Measurements from ENCODE around the gene PLEKHH1. TPM values are rescaled to one million over a fixed set of nuclear protein-coding genes. Genes with fewer than 3 reads are reported as not detected.

PLEKHH1 gene
- total and polyA plus RNA-seq, 2 of the 8 experiments (the other 6 are each of a cell fraction or from before 2014, with no cell fraction given) = 28.3 to 33.3 TPM

DNA sequence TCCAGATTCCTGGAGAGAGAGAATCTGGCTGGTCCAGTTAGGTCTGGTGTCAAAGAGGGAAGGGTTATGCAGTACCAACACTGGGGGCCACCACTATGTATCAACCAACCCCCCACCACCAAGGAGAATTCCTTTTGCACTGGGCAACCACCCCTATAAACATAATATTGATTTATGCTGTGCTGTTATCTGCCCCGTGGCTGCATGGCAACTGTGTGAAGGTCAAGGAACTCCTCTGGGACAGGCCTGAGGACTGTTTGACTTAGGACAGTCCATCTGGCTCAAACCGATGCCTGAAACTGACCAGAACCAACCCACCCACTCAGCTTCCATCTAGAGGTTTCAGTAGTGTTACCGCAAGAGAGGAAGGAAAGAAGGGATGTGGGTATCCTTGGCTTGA is 20.5 kb downstream of the PLEKHH1 start (continued):
- TF ChIP-seq, protein P1, sequence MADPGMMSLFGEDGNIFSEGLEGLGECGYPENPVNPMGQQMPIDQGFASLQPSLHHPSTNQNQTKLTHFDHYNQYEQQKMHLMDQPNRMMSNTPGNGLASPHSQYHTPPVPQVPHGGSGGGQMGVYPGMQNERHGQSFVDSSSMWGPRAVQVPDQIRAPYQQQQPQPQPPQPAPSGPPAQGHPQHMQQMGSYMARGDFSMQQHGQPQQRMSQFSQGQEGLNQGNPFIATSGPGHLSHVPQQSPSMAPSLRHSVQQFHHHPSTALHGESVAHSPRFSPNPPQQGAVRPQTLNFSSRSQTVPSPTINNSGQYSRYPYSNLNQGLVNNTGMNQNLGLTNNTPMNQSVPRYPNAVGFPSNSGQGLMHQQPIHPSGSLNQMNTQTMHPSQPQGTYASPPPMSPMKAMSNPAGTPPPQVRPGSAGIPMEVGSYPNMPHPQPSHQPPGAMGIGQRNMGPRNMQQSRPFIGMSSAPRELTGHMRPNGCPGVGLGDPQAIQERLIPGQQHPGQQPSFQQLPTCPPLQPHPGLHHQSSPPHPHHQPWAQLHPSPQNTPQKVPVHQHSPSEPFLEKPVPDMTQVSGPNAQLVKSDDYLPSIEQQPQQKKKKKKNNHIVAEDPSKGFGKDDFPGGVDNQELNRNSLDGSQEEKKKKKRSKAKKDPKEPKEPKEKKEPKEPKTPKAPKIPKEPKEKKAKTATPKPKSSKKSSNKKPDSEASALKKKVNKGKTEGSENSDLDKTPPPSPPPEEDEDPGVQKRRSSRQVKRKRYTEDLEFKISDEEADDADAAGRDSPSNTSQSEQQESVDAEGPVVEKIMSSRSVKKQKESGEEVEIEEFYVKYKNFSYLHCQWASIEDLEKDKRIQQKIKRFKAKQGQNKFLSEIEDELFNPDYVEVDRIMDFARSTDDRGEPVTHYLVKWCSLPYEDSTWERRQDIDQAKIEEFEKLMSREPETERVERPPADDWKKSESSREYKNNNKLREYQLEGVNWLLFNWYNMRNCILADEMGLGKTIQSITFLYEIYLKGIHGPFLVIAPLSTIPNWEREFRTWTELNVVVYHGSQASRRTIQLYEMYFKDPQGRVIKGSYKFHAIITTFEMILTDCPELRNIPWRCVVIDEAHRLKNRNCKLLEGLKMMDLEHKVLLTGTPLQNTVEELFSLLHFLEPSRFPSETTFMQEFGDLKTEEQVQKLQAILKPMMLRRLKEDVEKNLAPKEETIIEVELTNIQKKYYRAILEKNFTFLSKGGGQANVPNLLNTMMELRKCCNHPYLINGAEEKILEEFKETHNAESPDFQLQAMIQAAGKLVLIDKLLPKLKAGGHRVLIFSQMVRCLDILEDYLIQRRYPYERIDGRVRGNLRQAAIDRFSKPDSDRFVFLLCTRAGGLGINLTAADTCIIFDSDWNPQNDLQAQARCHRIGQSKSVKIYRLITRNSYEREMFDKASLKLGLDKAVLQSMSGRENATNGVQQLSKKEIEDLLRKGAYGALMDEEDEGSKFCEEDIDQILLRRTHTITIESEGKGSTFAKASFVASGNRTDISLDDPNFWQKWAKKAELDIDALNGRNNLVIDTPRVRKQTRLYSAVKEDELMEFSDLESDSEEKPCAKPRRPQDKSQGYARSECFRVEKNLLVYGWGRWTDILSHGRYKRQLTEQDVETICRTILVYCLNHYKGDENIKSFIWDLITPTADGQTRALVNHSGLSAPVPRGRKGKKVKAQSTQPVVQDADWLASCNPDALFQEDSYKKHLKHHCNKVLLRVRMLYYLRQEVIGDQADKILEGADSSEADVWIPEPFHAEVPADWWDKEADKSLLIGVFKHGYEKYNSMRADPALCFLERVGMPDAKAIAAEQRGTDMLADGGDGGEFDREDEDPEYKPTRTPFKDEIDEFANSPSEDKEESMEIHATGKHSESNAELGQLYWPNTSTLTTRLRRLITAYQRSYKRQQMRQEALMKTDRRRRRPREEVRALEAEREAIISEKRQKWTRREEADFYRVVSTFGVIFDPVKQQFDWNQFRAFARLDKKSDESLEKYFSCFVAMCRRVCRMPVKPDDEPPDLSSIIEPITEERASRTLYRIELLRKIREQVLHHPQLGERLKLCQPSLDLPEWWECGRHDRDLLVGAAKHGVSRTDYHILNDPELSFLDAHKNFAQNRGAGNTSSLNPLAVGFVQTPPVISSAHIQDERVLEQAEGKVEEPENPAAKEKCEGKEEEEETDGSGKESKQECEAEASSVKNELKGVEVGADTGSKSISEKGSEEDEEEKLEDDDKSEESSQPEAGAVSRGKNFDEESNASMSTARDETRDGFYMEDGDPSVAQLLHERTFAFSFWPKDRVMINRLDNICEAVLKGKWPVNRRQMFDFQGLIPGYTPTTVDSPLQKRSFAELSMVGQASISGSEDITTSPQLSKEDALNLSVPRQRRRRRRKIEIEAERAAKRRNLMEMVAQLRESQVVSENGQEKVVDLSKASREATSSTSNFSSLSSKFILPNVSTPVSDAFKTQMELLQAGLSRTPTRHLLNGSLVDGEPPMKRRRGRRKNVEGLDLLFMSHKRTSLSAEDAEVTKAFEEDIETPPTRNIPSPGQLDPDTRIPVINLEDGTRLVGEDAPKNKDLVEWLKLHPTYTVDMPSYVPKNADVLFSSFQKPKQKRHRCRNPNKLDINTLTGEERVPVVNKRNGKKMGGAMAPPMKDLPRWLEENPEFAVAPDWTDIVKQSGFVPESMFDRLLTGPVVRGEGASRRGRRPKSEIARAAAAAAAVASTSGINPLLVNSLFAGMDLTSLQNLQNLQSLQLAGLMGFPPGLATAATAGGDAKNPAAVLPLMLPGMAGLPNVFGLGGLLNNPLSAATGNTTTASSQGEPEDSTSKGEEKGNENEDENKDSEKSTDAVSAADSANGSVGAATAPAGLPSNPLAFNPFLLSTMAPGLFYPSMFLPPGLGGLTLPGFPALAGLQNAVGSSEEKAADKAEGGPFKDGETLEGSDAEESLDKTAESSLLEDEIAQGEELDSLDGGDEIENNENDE (IDR thresholded peaks at IDR 0.05; ENCODE audit: insufficient replicate concordance, low read length) = no peak
- no peak for TF ChIP-seq GTF2F1 (IDR thresholded peaks at IDR 0.05; ENCODE audit: borderline replicate concordance, low read depth, low read length)
- no peak for TF ChIP-seq CBX5 (IDR thresholded peaks at IDR 0.05; ENCODE audit: low read depth, low read length)
- TF ChIP-seq EGR1 (IDR thresholded peaks at IDR 0.05; ENCODE audit: borderline replicate concordance, low read depth, low read length) = no peak
- TF ChIP-seq NRF1 (IDR thresholded peaks at IDR 0.05; ENCODE audit: low read depth, low read length) = no peak
- TF ChIP-seq PHF8 (conservative IDR thresholded peaks at IDR 0.05; ENCODE audit: low read depth, low read length) = no peak
- no peak for TF ChIP-seq RBBP5 (IDR thresholded peaks at IDR 0.05; ENCODE audit: borderline replicate concordance, low read depth, low read length)
- no peak for TF ChIP-seq HDAC2 (IDR thresholded peaks at IDR 0.05; ENCODE audit: borderline replicate concordance in 1 of 2, low read depth in 2 of 2, low read length in 2 of 2)
- no peak for TF ChIP-seq TEAD4 (IDR thresholded peaks at IDR 0.05; ENCODE audit: low read depth, low read length)
- TF ChIP-seq SP1 (IDR thresholded peaks at IDR 0.05; ENCODE audit: low read depth, low read length) = no peak
- TF ChIP-seq ZNF274 (IDR thresholded peaks at IDR 0.05; ENCODE audit: borderline replicate concordance, extremely low read depth, low read length) = no peak
- no peak for TF ChIP-seq HDAC6 (IDR thresholded peaks at IDR 0.05; ENCODE audit: low read depth, low read length)
